Activated CD4-positive, alpha-beta T cell treated with anti-CD3 and anti-CD28 coated beads, Interleukin-2, Interleukin-4, amounts not matched to agents 100 ng/mL and 50 ng/mL, durations not matched to agents 16 hours and 8 hours (primary cell): ENCODE measurements around the gene ROBO3.

Source experiments
- DNase-seq: peaks from one replicate; pipeline ENCODE4 v3.0.0-alpha.2; 2020; ENCODE audit warnings: low spot score

Gene ROBO3

GRCh38 chr11:124922831-124923230 lies 57.6 kb downstream of the ROBO3 start:
- DNase-seq = no peak

DNA sequence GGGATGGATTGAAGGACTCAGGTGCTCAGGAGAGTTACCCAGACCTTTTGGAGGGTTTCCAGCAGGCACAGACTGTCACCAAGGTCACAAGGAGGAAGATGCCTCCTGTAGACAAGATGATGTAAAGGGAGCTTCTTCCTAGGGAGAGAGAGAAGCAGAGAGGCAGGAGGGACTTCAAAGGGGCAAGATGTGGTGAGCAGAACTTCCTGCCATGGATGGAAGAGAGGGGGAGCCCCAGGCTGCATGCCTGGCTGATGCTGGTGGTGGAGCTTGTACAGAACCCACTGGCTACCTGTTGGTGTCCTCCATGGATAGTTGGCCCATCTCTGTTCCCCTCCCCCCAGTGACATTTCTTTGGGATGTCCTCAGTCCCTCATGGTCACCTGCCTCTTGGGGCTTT lies 58.1 kb downstream of the ROBO3 start:
- DNase-seq = no peak

GRCh38 chr11:124928942-124929665 lies 63.9 kb downstream of the ROBO3 start:
- no peak for DNase-seq

DNA sequence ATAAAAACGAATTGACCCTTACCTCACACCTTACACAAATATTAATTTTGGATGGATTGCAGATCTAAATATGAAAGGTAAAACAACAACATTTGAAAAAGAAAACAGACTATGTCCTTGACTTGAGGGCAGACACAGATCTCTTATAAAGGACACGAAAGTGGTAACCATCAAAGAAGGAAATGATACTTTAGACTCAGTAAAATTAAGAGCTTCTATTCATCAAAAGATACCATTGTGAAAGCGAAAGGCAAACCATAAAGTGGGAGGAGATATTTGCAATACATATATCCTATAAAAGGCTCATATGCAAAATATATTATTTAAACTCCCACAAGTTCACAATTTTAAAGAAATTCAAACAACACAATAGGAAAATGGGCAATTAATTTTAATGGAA lies 65.6 kb downstream of the ROBO3 start:
- no peak for DNase-seq
